IPS-15b (cell line): ENCODE results near the gene TBX18.

ENCODE experiments used
- H3K27me3 ChIP-seq: one replicate; pipeline ENCODE4 v1.6.1; 2013; ENCODE audit warnings: low read length; ENCODE audit not compliant: control insufficient read depth, insufficient read depth
- H3K36me3 ChIP-seq: one replicate; pipeline ENCODE4 v1.6.1; 2013; ENCODE audit warnings: low read length; ENCODE audit not compliant: control insufficient read depth, insufficient read depth
- H3K4me1 ChIP-seq: one replicate; pipeline ENCODE4 v1.6.1; 2013; ENCODE audit warnings: mild to moderate bottlenecking, low read length; ENCODE audit not compliant: control insufficient read depth, insufficient read depth
- H3K4me3 ChIP-seq: one replicate; pipeline ENCODE4 v1.5.1; 2013; ENCODE audit warnings: low read depth, low read length
- H3K9ac ChIP-seq: one replicate; pipeline ENCODE4 v1.6.1; 2013; ENCODE audit warnings: low read depth, mild to moderate bottlenecking, low read length
- H3K9me3 ChIP-seq: one replicate; pipeline ENCODE4 v1.6.1; 2013; ENCODE audit warnings: mild to moderate bottlenecking, low read length; ENCODE audit not compliant: control insufficient read depth, insufficient read depth

The TBX18 gene

DNA sequence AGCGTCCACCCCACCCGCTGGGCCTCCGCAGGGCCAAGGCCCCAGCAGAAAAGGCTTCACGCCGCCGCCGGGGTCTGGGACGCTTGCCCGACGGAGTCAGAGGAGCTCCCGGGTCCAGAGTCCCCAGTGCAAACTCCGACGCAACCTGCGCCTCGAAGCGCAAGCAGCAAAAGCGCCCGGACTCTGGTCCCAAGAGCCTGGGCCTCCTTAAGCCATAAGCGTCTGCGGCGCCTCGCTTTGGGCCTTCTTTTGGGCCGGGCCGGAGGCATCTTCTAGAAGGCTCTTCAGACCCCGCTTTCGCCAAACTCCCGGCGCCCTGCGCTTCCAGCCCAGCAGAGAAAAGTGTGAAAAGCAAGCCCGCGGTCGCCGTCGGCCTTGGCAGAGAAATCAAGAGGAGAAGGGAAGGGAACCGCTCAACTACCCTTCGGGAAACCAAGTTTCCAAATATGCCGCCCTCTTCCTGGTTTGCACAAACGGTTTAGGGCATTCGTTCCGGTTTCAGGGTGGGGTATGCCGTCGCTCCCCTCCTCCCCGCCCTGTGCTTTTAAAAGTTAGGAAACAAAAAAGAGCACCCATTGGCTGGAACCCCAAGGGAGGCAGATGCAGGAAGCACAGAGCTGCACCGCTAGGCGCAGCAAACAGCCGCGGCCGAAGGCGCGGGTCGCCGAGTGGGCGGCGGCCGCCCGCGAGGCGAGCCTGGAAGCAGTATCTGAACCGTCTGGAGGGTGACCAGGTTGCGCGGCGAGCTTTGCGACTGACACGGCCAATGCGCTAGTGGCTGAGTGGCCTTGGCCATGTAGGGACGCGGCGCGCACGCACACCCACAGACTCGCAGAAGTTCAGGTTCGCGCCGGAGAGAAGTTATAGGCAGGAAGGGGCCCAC, 1.2 kb downstream of the TBX18 start:
- peak overlapping the region; percentile 54 for H3K4me3 ChIP-seq
- H3K27me3 ChIP-seq, result peaks cover 84% of the 10 kb centered on the region
- H3K9me3 ChIP-seq, result no peaks in the 10 kb centered on the region
- no peak overlapping the region for H3K9ac ChIP-seq
- no peaks in the 10 kb centered on the region for H3K36me3 ChIP-seq
- no peaks in the 10 kb centered on the region for H3K4me1 ChIP-seq

DNA sequence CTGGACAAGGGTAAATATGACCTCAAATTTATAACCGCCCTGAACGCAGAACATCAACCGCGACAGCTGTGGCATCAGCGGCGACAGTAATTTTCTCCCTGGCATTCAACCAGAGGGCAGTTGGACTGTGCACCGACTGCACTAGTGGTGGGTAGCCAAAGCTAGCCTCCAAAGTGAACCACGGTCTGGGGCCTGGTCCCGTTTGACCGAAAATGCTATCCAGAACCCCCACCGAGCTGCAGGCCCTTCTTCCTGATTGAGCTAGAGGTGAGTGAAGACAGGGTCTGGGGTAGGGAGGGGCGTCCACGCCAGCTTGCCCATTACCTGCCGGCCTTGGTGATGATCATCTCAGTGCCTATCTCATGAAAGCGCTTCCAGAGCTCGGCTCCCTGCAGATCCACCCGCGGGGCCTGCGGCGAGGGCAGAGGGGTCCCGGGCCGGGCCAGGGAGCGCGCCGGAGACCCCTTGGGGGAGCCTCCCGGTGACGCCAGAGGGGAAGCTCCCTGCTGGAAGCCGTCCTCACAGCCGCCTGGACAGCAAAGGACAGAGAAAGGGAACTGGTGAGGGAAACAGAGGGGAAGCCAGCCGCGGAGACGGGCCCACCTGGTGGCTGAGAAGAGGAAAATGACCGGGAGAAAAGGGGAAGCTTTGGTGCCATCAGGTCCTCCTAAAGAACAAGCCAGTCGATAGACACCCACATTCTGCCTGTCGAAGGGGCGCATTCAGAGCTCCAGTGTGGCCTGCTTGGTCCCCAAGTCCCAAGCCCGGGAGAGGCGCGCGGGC, 2.0 kb downstream of the TBX18 start:
- H3K4me1 ChIP-seq, result no peaks in the 10 kb centered on the region
- no peak overlapping the region for H3K9ac ChIP-seq
- no peaks in the 10 kb centered on the region for H3K9me3 ChIP-seq
- peaks cover 76% of the 10 kb centered on the region for H3K27me3 ChIP-seq
- H3K4me3 ChIP-seq, result peak overlapping the region; percentile 54
- no peaks in the 10 kb centered on the region for H3K36me3 ChIP-seq

DNA sequence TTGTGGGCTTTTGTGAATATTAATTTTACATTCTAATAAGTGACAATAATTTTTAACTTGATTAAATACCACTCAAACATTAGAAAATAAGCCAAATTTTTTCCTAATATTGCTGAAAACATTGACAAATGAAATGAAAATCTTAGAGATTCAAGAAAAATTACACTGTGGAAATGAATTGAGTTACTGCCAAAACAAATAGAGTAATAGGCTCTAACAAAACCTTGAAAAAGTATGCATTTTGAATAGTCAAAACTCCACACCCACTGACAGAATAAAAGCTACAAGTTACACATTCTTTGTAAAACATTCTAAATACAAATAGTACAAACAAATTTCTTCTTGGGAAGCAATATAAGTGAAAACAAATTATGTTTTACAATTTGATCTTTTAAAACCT, 5.9 kb downstream of the TBX18 start:
- H3K9ac ChIP-seq, result no peak overlapping the region
- no peaks in the 10 kb centered on the region for H3K36me3 ChIP-seq
- no peaks in the 10 kb centered on the region for H3K9me3 ChIP-seq
- peaks cover 40% of the 10 kb centered on the region for H3K27me3 ChIP-seq
- no peak overlapping the region for H3K4me3 ChIP-seq
- H3K4me1 ChIP-seq, result no peaks in the 10 kb centered on the region

DNA sequence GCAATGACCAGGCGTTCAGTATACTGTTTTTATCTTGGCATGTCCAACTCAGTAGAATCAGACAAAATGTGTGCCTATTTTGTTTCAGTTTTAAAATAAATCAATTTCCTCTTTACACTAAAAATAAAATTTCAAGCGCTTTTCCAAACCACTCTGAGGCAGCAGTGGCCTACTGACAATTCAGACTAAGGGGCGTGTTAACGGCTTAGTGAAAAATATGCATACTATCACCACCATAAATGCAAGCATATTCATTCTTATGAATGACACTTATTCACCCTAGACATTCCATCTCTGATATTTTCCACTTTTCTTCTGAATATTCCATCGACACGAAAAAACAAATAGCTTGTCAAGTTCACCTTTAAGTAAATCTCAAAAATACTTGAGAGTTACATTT, 7.5 kb downstream of the TBX18 start:
- H3K9ac ChIP-seq, result no peak overlapping the region
- no peaks in the 10 kb centered on the region for H3K9me3 ChIP-seq
- H3K36me3 ChIP-seq, result no peaks in the 10 kb centered on the region
- H3K27me3 ChIP-seq, result peaks cover 24% of the 10 kb centered on the region
- no peak overlapping the region for H3K4me3 ChIP-seq
- no peaks in the 10 kb centered on the region for H3K4me1 ChIP-seq

DNA sequence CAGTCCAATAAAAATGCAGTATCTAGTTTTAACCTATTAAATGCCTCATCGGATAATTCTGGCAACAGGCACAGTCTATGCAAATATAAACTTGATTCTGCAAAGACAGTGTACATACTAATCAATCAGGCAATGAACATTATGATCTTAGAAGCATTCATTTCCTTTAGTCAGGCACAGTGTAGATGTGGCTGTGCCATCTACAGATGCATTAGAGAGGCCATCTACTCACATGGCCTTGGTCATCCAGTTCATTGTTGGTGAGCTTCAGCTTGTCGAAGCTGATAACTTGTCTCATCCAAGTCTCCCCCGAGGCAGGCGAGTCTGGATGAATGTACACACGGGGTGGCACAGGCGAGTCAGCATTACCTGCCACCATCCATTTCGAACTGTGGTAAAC, 7.9 kb downstream of the TBX18 start:
- H3K9ac ChIP-seq, result no peak overlapping the region
- H3K4me3 ChIP-seq, result no peak overlapping the region
- no peaks in the 10 kb centered on the region for H3K4me1 ChIP-seq
- no peaks in the 10 kb centered on the region for H3K36me3 ChIP-seq
- H3K9me3 ChIP-seq, result no peaks in the 10 kb centered on the region
- H3K27me3 ChIP-seq, result peaks cover 20% of the 10 kb centered on the region

DNA sequence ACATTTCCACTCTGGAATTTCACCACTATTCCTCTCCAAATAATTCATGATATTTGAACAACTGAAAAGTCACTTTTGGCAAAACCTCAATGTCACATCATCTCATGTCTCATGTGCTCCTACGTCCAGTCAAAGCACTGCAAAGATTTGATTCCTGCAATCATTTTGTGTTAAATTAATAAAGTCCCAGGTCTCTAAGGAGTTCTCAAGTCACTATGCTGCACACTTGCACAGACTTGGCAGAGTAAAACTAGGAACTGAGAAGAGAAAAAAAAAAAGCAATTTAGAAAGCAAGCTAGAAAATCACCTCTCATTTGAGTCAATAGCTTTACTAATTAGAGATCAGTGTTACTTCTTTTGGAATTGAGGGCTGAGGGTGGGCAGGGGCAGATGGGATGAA, 11.2 kb downstream of the TBX18 start:
- no peak overlapping the region for H3K4me3 ChIP-seq
- H3K27me3 ChIP-seq, result no peaks in the 10 kb centered on the region
- no peaks in the 10 kb centered on the region for H3K9me3 ChIP-seq
- no peak overlapping the region for H3K9ac ChIP-seq
- no peaks in the 10 kb centered on the region for H3K4me1 ChIP-seq
- no peaks in the 10 kb centered on the region for H3K36me3 ChIP-seq

DNA sequence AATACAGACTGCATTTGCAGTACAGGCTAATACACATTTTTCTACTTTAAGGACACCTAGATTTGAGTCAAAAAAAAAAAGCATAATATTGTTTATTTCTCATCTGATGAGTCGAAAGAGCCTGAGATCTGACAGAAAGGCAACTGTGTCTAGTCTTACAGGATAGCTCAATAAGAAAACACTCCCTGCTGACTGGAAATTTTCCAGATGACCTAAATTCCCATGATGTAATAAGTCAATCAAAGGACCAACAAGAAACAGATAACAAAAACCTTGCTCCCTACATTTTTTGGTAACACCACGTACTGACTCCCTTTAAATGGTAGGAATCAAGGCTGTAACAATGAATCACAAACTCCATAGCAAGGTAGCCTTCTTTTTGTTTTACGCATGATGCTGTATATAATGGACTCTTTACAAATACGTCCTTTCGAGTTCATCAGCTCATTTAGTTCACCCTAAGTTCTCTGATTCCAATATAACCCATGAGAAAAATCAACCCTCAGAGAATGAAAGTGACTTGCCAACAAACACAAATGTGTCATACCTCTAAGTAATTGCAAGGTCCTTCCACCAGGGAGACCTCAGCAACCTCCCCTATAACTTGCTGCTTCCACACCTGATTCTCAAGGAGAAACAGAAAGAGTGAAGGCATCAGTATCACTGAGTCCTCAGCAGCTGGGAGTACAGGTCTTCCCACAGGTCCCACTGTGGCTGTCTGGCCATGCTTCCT, 12.1 kb downstream of the TBX18 start:
- Histone ChIP-seq H3K27me3 (no peaks in the 10 kb centered on the region), H3K4me1 (no peaks in the 10 kb centered on the region), H3K4me3 (no peak overlapping the region), H3K9ac (no peak overlapping the region), H3K9me3 (no peaks in the 10 kb centered on the region), H3K36me3 (no peaks in the 10 kb centered on the region)

DNA sequence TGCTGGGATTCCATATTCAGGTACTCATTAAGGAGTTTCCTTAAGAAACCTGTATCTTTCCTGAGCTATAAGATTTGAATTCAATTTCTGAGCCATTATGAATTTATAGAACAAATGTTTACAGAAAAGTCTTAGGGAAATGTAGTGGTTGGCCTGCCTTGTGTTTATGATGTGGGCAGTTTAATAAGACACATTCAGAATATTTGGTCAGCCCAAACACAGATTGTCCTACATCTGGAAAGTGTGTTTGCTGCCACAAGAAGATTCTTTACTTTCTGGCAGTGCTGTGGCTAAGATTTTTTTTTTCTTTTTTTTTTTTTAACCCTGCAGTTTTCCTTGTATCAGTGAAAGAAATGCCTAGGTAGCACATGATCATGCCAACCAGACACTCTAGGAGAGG, 15.2 kb downstream of the TBX18 start:
- no peaks in the 10 kb centered on the region for H3K27me3 ChIP-seq
- H3K36me3 ChIP-seq, result no peaks in the 10 kb centered on the region
- H3K4me3 ChIP-seq, result no peak overlapping the region
- H3K9me3 ChIP-seq, result no peaks in the 10 kb centered on the region
- no peak overlapping the region for H3K9ac ChIP-seq
- H3K4me1 ChIP-seq, result no peaks in the 10 kb centered on the region

DNA sequence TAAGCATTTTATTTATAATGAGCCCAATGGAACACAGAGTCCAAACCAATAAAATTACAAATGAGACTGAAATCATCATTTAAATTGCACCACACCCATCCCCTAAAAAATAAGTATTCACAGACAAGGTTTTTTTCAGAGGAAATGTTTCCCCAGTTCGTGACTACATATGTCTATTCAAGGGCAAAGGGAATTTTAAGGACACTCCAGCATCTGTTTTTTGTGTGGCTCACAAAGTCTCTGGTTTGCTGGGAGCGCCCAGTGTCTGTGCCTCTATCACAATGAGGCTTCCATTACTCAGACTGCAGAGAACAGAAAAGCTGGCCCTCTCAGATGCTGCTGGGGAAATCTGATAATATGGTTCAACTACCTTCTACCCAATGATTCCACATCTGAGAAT, 16.0 kb downstream of the TBX18 start:
- no peak overlapping the region for H3K4me3 ChIP-seq
- H3K9ac ChIP-seq, result no peak overlapping the region
- no peaks in the 10 kb centered on the region for H3K36me3 ChIP-seq
- no peaks in the 10 kb centered on the region for H3K9me3 ChIP-seq
- no peaks in the 10 kb centered on the region for H3K4me1 ChIP-seq
- H3K27me3 ChIP-seq, result no peaks in the 10 kb centered on the region

DNA sequence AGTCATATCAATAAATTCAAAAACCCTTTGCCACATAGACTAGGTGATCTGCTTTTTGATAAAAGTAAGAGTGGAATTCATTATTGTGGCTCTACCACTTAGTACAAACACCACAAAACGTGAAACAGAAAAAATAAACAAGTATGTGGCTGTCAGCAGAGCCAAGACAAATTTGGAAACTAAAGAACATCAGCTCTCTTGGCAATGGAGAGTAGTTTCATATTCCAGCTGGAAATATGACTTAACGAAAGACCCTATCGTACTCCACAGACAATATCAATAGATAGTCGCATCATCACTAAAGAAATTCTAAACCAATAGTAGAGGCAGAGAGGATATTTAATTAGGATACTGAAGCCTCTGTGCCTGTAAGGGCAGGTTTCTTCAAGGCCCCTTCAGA, 20.8 kb downstream of the TBX18 start:
- no peaks in the 10 kb centered on the region for H3K4me1 ChIP-seq
- no peaks in the 10 kb centered on the region for H3K36me3 ChIP-seq
- H3K4me3 ChIP-seq, result no peak overlapping the region
- H3K27me3 ChIP-seq, result no peaks in the 10 kb centered on the region
- H3K9me3 ChIP-seq, result no peaks in the 10 kb centered on the region
- H3K9ac ChIP-seq, result no peak overlapping the region

DNA sequence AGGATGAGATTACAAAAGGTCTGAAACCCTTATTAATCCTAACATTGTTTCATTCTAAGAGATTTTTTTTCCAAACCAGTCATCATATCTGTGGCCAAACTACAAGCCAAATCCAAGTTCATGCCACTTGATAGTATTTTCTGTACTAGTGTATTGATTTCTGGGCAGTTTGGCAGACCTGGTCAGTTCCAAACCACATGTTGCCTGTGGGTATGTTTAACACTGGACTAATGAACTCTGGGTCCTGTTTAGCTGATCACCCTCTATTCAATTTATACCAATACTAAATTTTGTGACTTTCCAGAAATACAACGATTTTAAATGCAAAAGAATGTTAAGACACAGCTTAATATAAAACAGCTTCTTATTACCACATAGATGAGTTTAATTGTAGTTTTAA, 24.0 kb downstream of the TBX18 start:
- no peak overlapping the region for H3K4me3 ChIP-seq
- no peaks in the 10 kb centered on the region for H3K36me3 ChIP-seq
- no peaks in the 10 kb centered on the region for H3K9me3 ChIP-seq
- no peaks in the 10 kb centered on the region for H3K27me3 ChIP-seq
- no peak overlapping the region for H3K9ac ChIP-seq
- no peaks in the 10 kb centered on the region for H3K4me1 ChIP-seq
